ENCODE measurements around the gene CSRP3.
"Not testable (repeated sequence)": the region's sequence is repeated elsewhere in the genome, so short reads cannot be mapped to it uniquely, and the experiment has no call there.

Gene CSRP3

GRCh38 chr11:19185516-19186052 lies 16.2 kb downstream of the CSRP3 start:
- no peak for DNase-seq (ENCODE audit: low spot score)

GRCh38 chr11:19185036-19185435 lies 16.7 kb downstream of the CSRP3 start:
- no peak for DNase-seq (ENCODE audit: low spot score)

- no peak for DNase-seq (ENCODE audit: low spot score)
These were observed 18.1 kb downstream of the CSRP3 start for GRCh38 chr11:19183646-19184045.

- no peak for DNase-seq (ENCODE audit: low spot score)
These were observed 20.1 kb downstream of the CSRP3 start for GRCh38 chr11:19181531-19182261.

- DNase-seq (ENCODE audit: low spot score): no peak
These were observed 25.1 kb downstream of the CSRP3 start for GRCh38 chr11:19176629-19177186.

- no peak for DNase-seq (ENCODE audit: low spot score)
These were observed 27.7 kb downstream of the CSRP3 start for GRCh38 chr11:19173964-19174638.

GRCh38 chr11:19173004-19173689 lies 28.6 kb downstream of the CSRP3 start:
- DNase-seq (ENCODE audit: low spot score): no peak

GRCh38 chr11:19168090-19168489 lies 33.7 kb downstream of the CSRP3 start:
- DNase-seq (ENCODE audit: low spot score): no peak

GRCh38 chr11:19164881-19165280 lies 36.9 kb downstream of the CSRP3 start:
- DNase-seq (ENCODE audit: low spot score): no peak

GRCh38 chr11:19164230-19164855 lies 37.4 kb downstream of the CSRP3 start:
- DNase-seq (ENCODE audit: low spot score): no peak

- DNase-seq (ENCODE audit: low spot score): no peak
These were observed 38.2 kb downstream of the CSRP3 start for GRCh38 chr11:19163617-19164016.

- DNase-seq (ENCODE audit: low spot score): no peak
These were observed 38.8 kb downstream of the CSRP3 start for GRCh38 chr11:19162951-19163505.

GRCh38 chr11:19161651-19162050 lies 40.1 kb downstream of the CSRP3 start:
- DNase-seq (ENCODE audit: low spot score): no peak

- DNase-seq (ENCODE audit: low spot score): no peak
These were observed 40.9 kb downstream of the CSRP3 start for GRCh38 chr11:19160847-19161246.

GRCh38 chr11:19156892-19157291 lies 44.9 kb downstream of the CSRP3 start:
- no peak for DNase-seq (ENCODE audit: low spot score)

GRCh38 chr11:19145319-19145718 lies 56.5 kb downstream of the CSRP3 start:
- DNase-seq (ENCODE audit: low spot score): no peak

- not testable (repeated sequence) for DNase-seq (ENCODE audit: low spot score)
These were observed 64.9 kb downstream of the CSRP3 start for GRCh38 chr11:19136884-19137283.

GRCh38 chr11:19134004-19134403 lies 67.8 kb downstream of the CSRP3 start:
- DNase-seq (ENCODE audit: low spot score): no peak
